Trophoblast cell (in vitro differentiated cells and primary cell): Measurements from ENCODE around the gene ZHX3.
A peak's percentile ranks its signal among the peaks of the same experiment; 100 is the strongest.

Experiments used
- DNase-seq, 2 donors: peaks; one replicate each; pipeline ENCODE4 v3.0.0-alpha.2; 2016
- H2AFZ ChIP-seq: 2 replicates; pipeline ENCODE4 v1.6.1; 2013; ENCODE audit warnings: low read length, moderate library complexity, mild to moderate bottlenecking; ENCODE audit not compliant: insufficient read depth, poor library complexity
- H2AK5ac ChIP-seq: 2 replicates; pipeline ENCODE4 v1.6.1; 2013; ENCODE audit warnings: mild to moderate bottlenecking, low read length
- H2BK120ac ChIP-seq: 2 replicates; pipeline ENCODE4 v1.6.1; 2013; ENCODE audit warnings: low read length, mild to moderate bottlenecking, moderate library complexity; ENCODE audit not compliant: insufficient read depth, poor library complexity
- H2BK12ac ChIP-seq: 2 replicates; pipeline ENCODE4 v1.6.1; 2013; ENCODE audit warnings: mild to moderate bottlenecking, low read length, moderate library complexity
- H2BK5ac ChIP-seq: 2 replicates; pipeline ENCODE4 v1.6.1; 2013; ENCODE audit warnings: low read length, low read depth, moderate library complexity, mild to moderate bottlenecking; ENCODE audit not compliant: poor library complexity
- H3K14ac ChIP-seq: 2 replicates; pipeline ENCODE4 v1.6.1; 2013; ENCODE audit warnings: mild to moderate bottlenecking, low read length
- H3K18ac ChIP-seq: 2 replicates; pipeline ENCODE4 v1.6.1; 2013; ENCODE audit warnings: mild to moderate bottlenecking, low read length
- H3K23ac ChIP-seq: 2 replicates; pipeline ENCODE4 v1.6.1; 2013; ENCODE audit warnings: low read length
- H3K27ac ChIP-seq: 2 replicates; pipeline ENCODE4 v1.5.1; 2013; ENCODE audit warnings: low read depth, mild to moderate bottlenecking, inconsistent platforms, low read length, moderate library complexity
- H3K27me3 ChIP-seq: 2 replicates; pipeline ENCODE4 v1.6.1; 2013; ENCODE audit warnings: inconsistent platforms, mild to moderate bottlenecking, low read length, moderate library complexity; ENCODE audit not compliant: insufficient read depth
- H3K36me3 ChIP-seq, 2 experiments: 1 replicate in 1 of 2; 2 replicates in 1 of 2; pipeline ENCODE4 v1.6.1; 2013; ENCODE audit warnings: low read length in 2 of 2, mild to moderate bottlenecking in 2 of 2, moderate library complexity in 1 of 2; ENCODE audit not compliant: insufficient read depth in 2 of 2, control insufficient read depth in 1 of 2
- H3K4ac ChIP-seq: 2 replicates; pipeline ENCODE4 v1.6.1; 2013; ENCODE audit warnings: low read depth, mild to moderate bottlenecking, low read length, moderate library complexity
- H3K4me1 ChIP-seq, 2 experiments: 1 replicate in 1 of 2; 2 replicates in 1 of 2; pipeline ENCODE4 v1.6.1; 2013; ENCODE audit warnings: low read length in 2 of 2, mild to moderate bottlenecking in 2 of 2, moderate library complexity in 1 of 2; ENCODE audit not compliant: insufficient read depth in 2 of 2, control insufficient read depth in 1 of 2
- H3K4me2 ChIP-seq: 2 replicates; pipeline ENCODE4 v1.6.1; 2013; ENCODE audit warnings: inconsistent platforms, mild to moderate bottlenecking, low read length, moderate library complexity
- H3K4me3 ChIP-seq: 2 replicates; pipeline ENCODE4 v1.5.1; 2013; ENCODE audit warnings: mild to moderate bottlenecking, low read depth, low read length, inconsistent platforms
- H3K79me1 ChIP-seq: one replicate; pipeline ENCODE4 v1.6.1; 2013; ENCODE audit warnings: low read length
- H3K79me2 ChIP-seq: 2 replicates; pipeline ENCODE4 v1.6.1; 2013; ENCODE audit warnings: low read length, mild to moderate bottlenecking; ENCODE audit not compliant: control insufficient read depth, insufficient read depth, poor library complexity
- H3K9ac ChIP-seq: 2 replicates; pipeline ENCODE4 v1.6.1; 2013; ENCODE audit warnings: mild to moderate bottlenecking, low read length
- H3K9me3 ChIP-seq: 2 replicates; pipeline ENCODE4 v1.6.1; 2013; ENCODE audit warnings: low read depth, mild to moderate bottlenecking, control low read depth, inconsistent platforms, low read length; ENCODE audit not compliant: insufficient read depth
- H4K12ac ChIP-seq: 2 replicates; pipeline ENCODE4 v1.6.1; 2013; ENCODE audit warnings: low read depth, mild to moderate bottlenecking, low read length, moderate library complexity
- H4K8ac ChIP-seq: 2 replicates; pipeline ENCODE4 v1.6.1; 2013; ENCODE audit warnings: low read depth, mild to moderate bottlenecking, low read length, moderate library complexity
- H4K91ac ChIP-seq: one replicate; pipeline ENCODE4 v1.6.1; 2013; ENCODE audit warnings: low read depth, mild to moderate bottlenecking, low read length, moderate library complexity
- WGBS: extraction: QIAGEN DNeasy Blood & Tissue Kit; methylation state at CpG from one replicate; pipeline ENCODE4 v1.1.7; 2013; ENCODE audit warnings: missing lambda C conversion rate; ENCODE audit not compliant: insufficient read length, insufficient coverage; ENCODE audit errors: extremely low coverage; 5-methylcytosine and 5-hydroxymethylcytosine counted together

The ZHX3 gene

GRCh38 chr20:41160686-41161085, 156.8 kb downstream of the ZHX3 start:
- no CpG with 5 or more reads among the region's 2 CpGs for WGBS
- H3K27ac ChIP-seq, result no peak overlapping the region

GRCh38 chr20:41159547-41159946, 158.0 kb downstream of the ZHX3 start:
- peaks cover 8% of the 10 kb centered on the region for H3K79me2 ChIP-seq
- H3K4me1 ChIP-seq, result peaks cover 37 to 44% of the 10 kb centered on the region in 2 experiments
- no peak overlapping the region for H4K91ac ChIP-seq
- H3K27me3 ChIP-seq, result no peaks in the 10 kb centered on the region
- H3K4ac ChIP-seq, result no peak overlapping the region
- H2BK5ac ChIP-seq, result no peak overlapping the region
- peaks cover 44 to 46% of the 10 kb centered on the region in 2 experiments for H3K36me3 ChIP-seq
- WGBS, result no CpG with 5 or more reads among the region's 10 CpGs
- H4K12ac ChIP-seq, result no peak overlapping the region
- peak; percentile 79 to 91 for DNase-seq
- no peak overlapping the region for H3K27ac ChIP-seq
- H4K8ac ChIP-seq, result no peak overlapping the region
- no peak overlapping the region for H3K9ac ChIP-seq
- H3K18ac ChIP-seq, result peak overlapping the region; percentile 41
- no peak overlapping the region for H2AK5ac ChIP-seq
- no peaks in the 10 kb centered on the region for H3K9me3 ChIP-seq
- H3K23ac ChIP-seq, result no peak overlapping the region
- no peak overlapping the region for H3K14ac ChIP-seq
- H3K79me1 ChIP-seq, result no peaks in the 10 kb centered on the region
- no peak overlapping the region for H2BK12ac ChIP-seq
- no peak overlapping the region for H2BK120ac ChIP-seq
- no peak overlapping the region for H2AFZ ChIP-seq
- H3K4me3 ChIP-seq, result no peak overlapping the region
- H3K4me2 ChIP-seq, result peak overlapping the region; percentile 40

More at GRCh38 chr20:41160686-41161085, 156.8 kb downstream of the ZHX3 start:
- Histone ChIP-seq H4K91ac (no peak overlapping the region), H3K4me2 (no peak overlapping the region), H3K79me2 (peaks cover 8% of the 10 kb centered on the region), H3K27me3 (no peaks in the 10 kb centered on the region), H2AK5ac (no peak overlapping the region), H4K12ac (no peak overlapping the region), H3K79me1 (no peaks in the 10 kb centered on the region), H3K23ac (no peak overlapping the region), H3K4ac (no peak overlapping the region), H3K9me3 (no peaks in the 10 kb centered on the region), H3K36me3 (peaks cover 54 to 58% of the 10 kb centered on the region in 2 experiments), H2BK120ac (no peak overlapping the region), H3K4me1 (peaks cover 37 to 39% of the 10 kb centered on the region in 2 experiments), H3K18ac (no peak overlapping the region), H2BK5ac (no peak overlapping the region), H4K8ac (no peak overlapping the region), H3K4me3 (no peak overlapping the region), H2BK12ac (no peak overlapping the region), H3K14ac (no peak overlapping the region), H3K9ac (no peak overlapping the region), H2AFZ (no peak overlapping the region)
- no peak for DNase-seq

- Histone ChIP-seq H3K9me3 (no peaks in the 10 kb centered on the region), H4K12ac (no peak overlapping the region), H3K4me3 (no peak overlapping the region), H2BK12ac (no peak overlapping the region), H2BK120ac (no peak overlapping the region), H3K9ac (no peak overlapping the region), H3K14ac (no peak overlapping the region), H3K36me3 (peaks cover 30 to 32% of the 10 kb centered on the region in 2 experiments), H3K27me3 (no peaks in the 10 kb centered on the region), H2BK5ac (no peak overlapping the region), H3K4me1 (peaks cover 42 to 48% of the 10 kb centered on the region in 2 experiments), H3K18ac (no peak overlapping the region), H3K27ac (no peak overlapping the region), H3K4ac (peak overlapping the region; percentile 43), H4K91ac (no peak overlapping the region), H2AK5ac (no peak overlapping the region), H3K79me2 (peaks cover 12% of the 10 kb centered on the region), H2AFZ (no peak overlapping the region), H4K8ac (no peak overlapping the region), H3K79me1 (no peaks in the 10 kb centered on the region), H3K23ac (no peak overlapping the region), H3K4me2 (no peak overlapping the region)
- peak; percentile 78 to 86 for DNase-seq
- no CpG with 5 or more reads among the region's 6 CpGs for WGBS
These were observed 159.4 kb downstream of the ZHX3 start for GRCh38 chr20:41158082-41158625.

GRCh38 chr20:41155261-41155660, 162.3 kb downstream of the ZHX3 start:
- Histone ChIP-seq H2BK12ac (no peak overlapping the region), H2BK120ac (no peak overlapping the region), H3K27ac (no peak overlapping the region), H4K12ac (no peak overlapping the region), H4K8ac (no peak overlapping the region), H4K91ac (no peak overlapping the region), H3K79me1 (no peaks in the 10 kb centered on the region), H3K4me3 (no peak overlapping the region), H3K4me2 (no peak overlapping the region), H3K18ac (no peak overlapping the region), H2BK5ac (no peak overlapping the region), H2AK5ac (no peak overlapping the region), H3K14ac (no peak overlapping the region), H3K79me2 (peaks cover 30% of the 10 kb centered on the region), H3K23ac (no peak overlapping the region), H2AFZ (no peak overlapping the region), H3K36me3 (peaks cover 8 to 10% of the 10 kb centered on the region in 2 experiments), H3K4ac (no peak overlapping the region), H3K27me3 (no peaks in the 10 kb centered on the region), H3K4me1 (peaks cover 47 to 61% of the 10 kb centered on the region in 2 experiments), H3K9ac (no peak overlapping the region), H3K9me3 (no peaks in the 10 kb centered on the region)
- WGBS, result no CpG with 5 or more reads among the region's 7 CpGs
- DNase-seq, result no peak
